GM12873 (cell line): Measurements from ENCODE around the gene TMEM132C.

Experiments
- TF ChIP-seq, protein P1 (sequence below): IDR thresholded peaks from 2 replicates; pipeline ENCODE4 v1.5.1; 2012; ENCODE audit warnings: low read depth, mild to moderate bottlenecking, moderate library complexity, low read length, control low read depth; ENCODE audit not compliant: insufficient read depth; ENCODE audit errors: missing control alignments

The TMEM132C gene

DNA sequence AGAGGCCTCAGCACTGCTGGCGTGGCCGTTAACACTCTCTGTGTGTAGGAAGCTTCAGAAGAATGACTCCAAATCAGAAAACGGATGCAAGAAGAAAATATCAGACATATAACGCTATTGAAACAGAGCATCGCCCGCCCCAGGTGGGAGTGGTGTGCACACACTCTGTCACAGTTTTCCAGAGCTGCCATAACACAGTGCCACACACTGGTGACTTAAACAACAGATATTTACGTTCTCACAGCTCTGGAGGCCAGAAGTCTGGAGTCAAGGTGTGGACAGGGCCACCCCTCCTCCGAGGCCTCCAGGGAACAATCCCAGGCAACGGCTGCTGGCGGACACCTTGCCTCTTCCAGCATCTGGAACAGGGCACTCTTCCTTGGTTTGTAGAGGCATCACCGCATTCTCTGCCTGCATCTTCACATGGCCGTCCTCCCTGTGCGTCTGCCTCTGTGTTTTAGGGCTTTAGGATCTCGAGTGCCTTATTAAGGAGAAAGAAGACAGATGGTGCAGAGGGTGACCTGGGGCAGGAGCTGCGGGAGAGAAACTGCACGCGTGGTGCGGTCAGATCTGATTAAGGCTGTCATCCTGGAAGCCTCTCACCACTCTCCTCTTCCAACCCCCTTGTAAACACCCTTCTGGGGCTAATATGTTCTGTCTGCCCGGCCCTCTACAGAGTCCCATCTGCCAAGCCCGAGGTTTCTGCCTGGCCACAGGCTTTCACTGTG is 415.7 kb downstream of the TMEM132C start:
- TF ChIP-seq, protein P1, sequence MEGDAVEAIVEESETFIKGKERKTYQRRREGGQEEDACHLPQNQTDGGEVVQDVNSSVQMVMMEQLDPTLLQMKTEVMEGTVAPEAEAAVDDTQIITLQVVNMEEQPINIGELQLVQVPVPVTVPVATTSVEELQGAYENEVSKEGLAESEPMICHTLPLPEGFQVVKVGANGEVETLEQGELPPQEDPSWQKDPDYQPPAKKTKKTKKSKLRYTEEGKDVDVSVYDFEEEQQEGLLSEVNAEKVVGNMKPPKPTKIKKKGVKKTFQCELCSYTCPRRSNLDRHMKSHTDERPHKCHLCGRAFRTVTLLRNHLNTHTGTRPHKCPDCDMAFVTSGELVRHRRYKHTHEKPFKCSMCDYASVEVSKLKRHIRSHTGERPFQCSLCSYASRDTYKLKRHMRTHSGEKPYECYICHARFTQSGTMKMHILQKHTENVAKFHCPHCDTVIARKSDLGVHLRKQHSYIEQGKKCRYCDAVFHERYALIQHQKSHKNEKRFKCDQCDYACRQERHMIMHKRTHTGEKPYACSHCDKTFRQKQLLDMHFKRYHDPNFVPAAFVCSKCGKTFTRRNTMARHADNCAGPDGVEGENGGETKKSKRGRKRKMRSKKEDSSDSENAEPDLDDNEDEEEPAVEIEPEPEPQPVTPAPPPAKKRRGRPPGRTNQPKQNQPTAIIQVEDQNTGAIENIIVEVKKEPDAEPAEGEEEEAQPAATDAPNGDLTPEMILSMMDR = no peak

GRCh38 chr12:128684352-128684751 is 417.4 kb downstream of the TMEM132C start:
- TF ChIP-seq, protein P1 = no peak

DNA sequence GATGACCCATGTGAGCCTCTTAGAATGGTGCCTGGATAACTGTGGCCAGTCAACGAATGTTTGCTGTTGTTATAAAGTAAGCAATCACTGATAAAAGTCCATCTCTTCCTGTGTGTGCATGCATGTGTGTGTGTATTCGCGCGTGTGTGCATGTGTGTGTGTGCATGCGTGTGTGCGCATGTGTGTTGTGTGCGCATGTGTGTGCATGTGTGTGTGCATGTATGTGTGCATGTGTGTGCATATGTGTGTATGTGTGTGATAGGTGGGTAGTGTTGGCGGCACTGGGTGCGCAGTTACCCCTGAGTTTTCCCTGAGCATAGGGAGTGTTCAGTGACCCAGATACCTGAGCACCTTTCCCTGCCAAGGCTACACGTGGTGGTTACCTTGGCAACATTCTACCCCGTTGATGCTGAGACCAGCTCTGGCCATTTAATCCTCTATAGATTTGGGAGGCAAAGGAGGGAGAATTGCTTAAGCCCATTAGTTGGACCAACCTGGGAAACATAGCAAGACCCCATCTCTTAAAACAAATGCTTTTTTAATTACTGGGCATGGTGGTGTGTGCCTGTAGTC is 419.0 kb downstream of the TMEM132C start:
- TF ChIP-seq, protein P1 = no peak

GRCh38 chr12:128687851-128688250 is 420.9 kb downstream of the TMEM132C start:
- TF ChIP-seq, protein P1 = no peak

- TF ChIP-seq, protein P1 = no peak
Measured at GRCh38 chr12:128690641-128691040, 423.7 kb downstream of the TMEM132C start.

GRCh38 chr12:128693115-128693514 is 426.1 kb downstream of the TMEM132C start:
- TF ChIP-seq, protein P1 = no peak

DNA sequence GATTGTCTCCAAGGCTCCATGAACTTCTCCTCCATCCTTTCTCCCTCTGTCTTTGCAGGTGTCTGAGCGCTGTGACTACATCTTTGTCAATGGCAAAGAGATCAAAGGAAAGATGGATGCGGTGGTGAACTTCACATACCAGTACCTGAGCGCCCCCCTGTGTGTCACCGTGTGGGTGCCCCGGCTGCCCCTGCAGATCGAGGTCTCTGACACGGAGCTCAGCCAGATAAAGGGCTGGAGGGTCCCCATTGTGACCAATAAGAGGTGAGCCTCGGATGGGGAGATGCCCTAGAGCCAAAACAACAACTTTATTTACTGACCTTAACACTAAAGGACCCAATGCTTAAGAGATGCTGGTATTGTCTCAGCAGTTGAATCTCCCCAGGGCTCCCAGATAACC is 426.8 kb downstream of the TMEM132C start:
- TF ChIP-seq, protein P1 = no peak
